ENCODE measurements around the gene RPTOR.

Gene RPTOR

GRCh38 chr17:80727409-80727755 lies 182.7 kb downstream of the RPTOR start:
- no peak for DNase-seq (ENCODE audit: low read depth in 1 of 2, low spot score in 1 of 2)
- no peak overlapping the region for H3K27ac ChIP-seq (replicated peaks)
- H3K27me3 ChIP-seq (ENCODE audit: insufficient read depth, poor library complexity, severe bottlenecking): no peaks in the 10 kb centered on the region
- TF ChIP-seq SPI1 (IDR thresholded peaks at IDR 0.05; ENCODE audit: borderline replicate concordance, low read depth) (no peak), GABPA (IDR thresholded peaks at IDR 0.05; ENCODE audit: low read depth) (no peak), POLR2AphosphoS5 (IDR thresholded peaks at IDR 0.05; ENCODE audit: low read depth) (no peak)
- TF ChIP-seq, protein P1, sequence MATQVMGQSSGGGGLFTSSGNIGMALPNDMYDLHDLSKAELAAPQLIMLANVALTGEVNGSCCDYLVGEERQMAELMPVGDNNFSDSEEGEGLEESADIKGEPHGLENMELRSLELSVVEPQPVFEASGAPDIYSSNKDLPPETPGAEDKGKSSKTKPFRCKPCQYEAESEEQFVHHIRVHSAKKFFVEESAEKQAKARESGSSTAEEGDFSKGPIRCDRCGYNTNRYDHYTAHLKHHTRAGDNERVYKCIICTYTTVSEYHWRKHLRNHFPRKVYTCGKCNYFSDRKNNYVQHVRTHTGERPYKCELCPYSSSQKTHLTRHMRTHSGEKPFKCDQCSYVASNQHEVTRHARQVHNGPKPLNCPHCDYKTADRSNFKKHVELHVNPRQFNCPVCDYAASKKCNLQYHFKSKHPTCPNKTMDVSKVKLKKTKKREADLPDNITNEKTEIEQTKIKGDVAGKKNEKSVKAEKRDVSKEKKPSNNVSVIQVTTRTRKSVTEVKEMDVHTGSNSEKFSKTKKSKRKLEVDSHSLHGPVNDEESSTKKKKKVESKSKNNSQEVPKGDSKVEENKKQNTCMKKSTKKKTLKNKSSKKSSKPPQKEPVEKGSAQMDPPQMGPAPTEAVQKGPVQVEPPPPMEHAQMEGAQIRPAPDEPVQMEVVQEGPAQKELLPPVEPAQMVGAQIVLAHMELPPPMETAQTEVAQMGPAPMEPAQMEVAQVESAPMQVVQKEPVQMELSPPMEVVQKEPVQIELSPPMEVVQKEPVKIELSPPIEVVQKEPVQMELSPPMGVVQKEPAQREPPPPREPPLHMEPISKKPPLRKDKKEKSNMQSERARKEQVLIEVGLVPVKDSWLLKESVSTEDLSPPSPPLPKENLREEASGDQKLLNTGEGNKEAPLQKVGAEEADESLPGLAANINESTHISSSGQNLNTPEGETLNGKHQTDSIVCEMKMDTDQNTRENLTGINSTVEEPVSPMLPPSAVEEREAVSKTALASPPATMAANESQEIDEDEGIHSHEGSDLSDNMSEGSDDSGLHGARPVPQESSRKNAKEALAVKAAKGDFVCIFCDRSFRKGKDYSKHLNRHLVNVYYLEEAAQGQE (IDR thresholded peaks at IDR 0.05; ENCODE audit: insufficient replicate concordance, low read depth): no peak
- TF ChIP-seq, protein P2, sequence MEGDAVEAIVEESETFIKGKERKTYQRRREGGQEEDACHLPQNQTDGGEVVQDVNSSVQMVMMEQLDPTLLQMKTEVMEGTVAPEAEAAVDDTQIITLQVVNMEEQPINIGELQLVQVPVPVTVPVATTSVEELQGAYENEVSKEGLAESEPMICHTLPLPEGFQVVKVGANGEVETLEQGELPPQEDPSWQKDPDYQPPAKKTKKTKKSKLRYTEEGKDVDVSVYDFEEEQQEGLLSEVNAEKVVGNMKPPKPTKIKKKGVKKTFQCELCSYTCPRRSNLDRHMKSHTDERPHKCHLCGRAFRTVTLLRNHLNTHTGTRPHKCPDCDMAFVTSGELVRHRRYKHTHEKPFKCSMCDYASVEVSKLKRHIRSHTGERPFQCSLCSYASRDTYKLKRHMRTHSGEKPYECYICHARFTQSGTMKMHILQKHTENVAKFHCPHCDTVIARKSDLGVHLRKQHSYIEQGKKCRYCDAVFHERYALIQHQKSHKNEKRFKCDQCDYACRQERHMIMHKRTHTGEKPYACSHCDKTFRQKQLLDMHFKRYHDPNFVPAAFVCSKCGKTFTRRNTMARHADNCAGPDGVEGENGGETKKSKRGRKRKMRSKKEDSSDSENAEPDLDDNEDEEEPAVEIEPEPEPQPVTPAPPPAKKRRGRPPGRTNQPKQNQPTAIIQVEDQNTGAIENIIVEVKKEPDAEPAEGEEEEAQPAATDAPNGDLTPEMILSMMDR (IDR thresholded peaks at IDR 0.05; ENCODE audit: insufficient read depth, low read length): no peak
- H3K4me3 ChIP-seq (replicated peaks; ENCODE audit: insufficient read depth, low read length): no peak overlapping the region

DNA sequence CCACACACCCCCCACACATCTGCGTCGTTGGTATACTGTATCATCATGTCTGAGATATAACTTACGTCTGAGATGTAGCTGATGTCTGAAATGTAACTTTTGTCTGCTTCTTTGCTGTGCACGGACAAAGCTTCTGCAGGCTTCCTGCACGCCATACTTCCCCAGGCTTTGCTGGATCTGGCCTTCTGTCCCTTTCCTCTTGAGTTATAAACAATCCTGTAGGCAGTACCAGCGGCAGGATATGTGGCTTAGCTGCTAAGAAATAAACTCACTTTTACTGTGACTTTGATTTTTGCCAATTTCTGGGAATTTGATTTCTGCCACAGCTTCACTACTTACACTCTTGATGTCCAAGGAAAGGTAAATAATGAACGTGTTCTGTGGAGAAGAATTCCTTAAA lies 184.4 kb downstream of the RPTOR start:
- DNase-seq (ENCODE audit: low read depth in 1 of 2, low spot score in 1 of 2): no peak
- H3K27ac ChIP-seq (replicated peaks): no peak overlapping the region
- no peaks in the 10 kb centered on the region for H3K27me3 ChIP-seq (ENCODE audit: insufficient read depth, poor library complexity, severe bottlenecking)
- no peak overlapping the region for H3K4me3 ChIP-seq (replicated peaks; ENCODE audit: insufficient read depth, low read length)
- TF ChIP-seq GABPA (IDR thresholded peaks at IDR 0.05; ENCODE audit: low read depth): no peak
- TF ChIP-seq SPI1 (IDR thresholded peaks at IDR 0.05; ENCODE audit: borderline replicate concordance, low read depth): no peak
- TF ChIP-seq, protein P2 (IDR thresholded peaks at IDR 0.05; ENCODE audit: insufficient read depth, low read length): no peak
- TF ChIP-seq, protein P1 (IDR thresholded peaks at IDR 0.05; ENCODE audit: insufficient replicate concordance, low read depth): no peak
- no peak for TF ChIP-seq POLR2AphosphoS5 (IDR thresholded peaks at IDR 0.05; ENCODE audit: low read depth)

- H3K27ac ChIP-seq (replicated peaks): no peak overlapping the region
- H3K27me3 ChIP-seq (ENCODE audit: insufficient read depth, poor library complexity, severe bottlenecking): no peaks in the 10 kb centered on the region
- H3K4me3 ChIP-seq (replicated peaks; ENCODE audit: insufficient read depth, low read length): no peak overlapping the region
- TF ChIP-seq, protein P1 (IDR thresholded peaks at IDR 0.05; ENCODE audit: insufficient replicate concordance, low read depth): no peak
- TF ChIP-seq POLR2AphosphoS5 (IDR thresholded peaks at IDR 0.05; ENCODE audit: low read depth): no peak
- TF ChIP-seq, protein P2 (IDR thresholded peaks at IDR 0.05; ENCODE audit: insufficient read depth, low read length): no peak
- TF ChIP-seq GABPA (IDR thresholded peaks at IDR 0.05; ENCODE audit: low read depth): no peak
- TF ChIP-seq SPI1 (IDR thresholded peaks at IDR 0.05; ENCODE audit: borderline replicate concordance, low read depth): no peak
- DNase-seq (ENCODE audit: low read depth in 1 of 2, low spot score in 1 of 2): no peak
Measured at GRCh38 chr17:80729761-80730160, 185.1 kb downstream of the RPTOR start.
